Activated B cell treated with CpG ODN at 0.5 μM for 24 hours (primary cell): ENCODE data around the gene CHTOP. TPM values are rescaled to one million over a fixed set of nuclear protein-coding genes. Genes with fewer than 3 reads are reported as not detected.

Source experiments
- ATAC-seq: fragments of 200-7000 bp; cut with Tn5 transposase; one replicate; pipeline ENCODE4 v1.10.0; 2021; ENCODE audit warnings: low read depth, mild to moderate bottlenecking, moderate library complexity
- CTCF ChIA-PET: fragments of 350-600 bp; sonication (Branson Sonifier 250); formaldehyde crosslinking; loops from one replicate; lab custom pipeline; 2021; ENCODE audit warnings: antibody characterized with exemption; lab: Charles Lee
- POLR2A ChIA-PET: fragments of 350-600 bp; sonication (Branson Sonifier 250); formaldehyde crosslinking; loops from one replicate; lab custom pipeline; 2021; ENCODE audit warnings: antibody characterized with exemption; lab: Charles Lee
- DNase-seq: peaks from one replicate; pipeline ENCODE4 v3.0.0; 2022
- H3K27ac Mint-ChIP-seq: one replicate; pipeline ENCODE4 v1.8.0; 2020; ENCODE audit warnings: mixed read lengths
- H3K27me3 Mint-ChIP-seq: one replicate; pipeline ENCODE4 v1.8.0; 2021; ENCODE audit warnings: mixed read lengths
- H3K36me3 Mint-ChIP-seq: one replicate; pipeline ENCODE4 v1.8.0; 2021; ENCODE audit warnings: low read depth, mixed read lengths
- H3K4me1 Mint-ChIP-seq: one replicate; pipeline ENCODE4 v1.8.0; 2021; ENCODE audit warnings: mixed read lengths
- H3K4me3 Mint-ChIP-seq: one replicate; pipeline ENCODE4 v1.8.0; 2020; ENCODE audit warnings: mild to moderate bottlenecking, mixed read lengths
- H3K9me3 Mint-ChIP-seq: one replicate; pipeline ENCODE4 v1.8.0; 2020; ENCODE audit warnings: mixed read lengths
- intact Hi-C: fragments of 100-400 bp; cut with micrococcal nuclease; formaldehyde crosslinking; loops from one replicate; pipeline ENCODE4 v1.15.1; 2024
- total RNA-seq: library from RNA; stranded (reverse); gene quantifications from 2 replicates; pipeline ENCODE4 v1.2.3, GENCODE V29; 2022
- TF ChIP-seq, protein P1 (sequence below): fragments of 200-600 bp; IDR thresholded peaks from one replicate; pipeline ENCODE4 v1.8.0; 2022; ENCODE audit warnings: antibody characterized with exemption, mild to moderate bottlenecking

Gene CHTOP
- total RNA-seq, 1 donor from 2014 or later = 148 TPM

DNA sequence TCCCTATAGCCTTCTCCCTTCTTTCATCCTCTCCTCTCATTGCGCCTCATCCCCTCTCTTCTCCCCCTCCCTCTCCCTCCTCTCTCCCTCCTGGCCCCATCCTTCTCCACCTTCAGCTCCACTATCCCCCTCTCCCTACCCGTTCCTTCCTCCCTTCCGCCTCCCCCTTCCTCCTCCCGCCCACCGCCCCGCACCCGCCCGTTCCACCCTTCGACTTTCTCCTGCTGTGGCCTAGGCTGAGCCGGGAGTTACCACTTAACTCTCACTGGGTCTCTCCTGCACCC, 46.2 kb downstream of the CHTOP start:
- peaks cover 21% of the 10 kb centered on the region for H3K4me1 Mint-ChIP-seq
- POLR2A ChIA-PET = interaction anchor here (0.5 to 1.4 kb wide), 7 partner anchors 27 to 310 kb away, joined by 3 to 13 read pairs (median 4); partner anchors contain the start of genes INTS3 and RPS27
- ATAC-seq = no peak
- no peak overlapping the region for H3K27ac Mint-ChIP-seq
- intact Hi-C loops = no loop called here
- H3K4me3 Mint-ChIP-seq = peak overlapping the region; percentile 81
- no peak for DNase-seq
- H3K27me3 Mint-ChIP-seq = peaks cover 39% of the 10 kb centered on the region
- TF ChIP-seq, protein P1, sequence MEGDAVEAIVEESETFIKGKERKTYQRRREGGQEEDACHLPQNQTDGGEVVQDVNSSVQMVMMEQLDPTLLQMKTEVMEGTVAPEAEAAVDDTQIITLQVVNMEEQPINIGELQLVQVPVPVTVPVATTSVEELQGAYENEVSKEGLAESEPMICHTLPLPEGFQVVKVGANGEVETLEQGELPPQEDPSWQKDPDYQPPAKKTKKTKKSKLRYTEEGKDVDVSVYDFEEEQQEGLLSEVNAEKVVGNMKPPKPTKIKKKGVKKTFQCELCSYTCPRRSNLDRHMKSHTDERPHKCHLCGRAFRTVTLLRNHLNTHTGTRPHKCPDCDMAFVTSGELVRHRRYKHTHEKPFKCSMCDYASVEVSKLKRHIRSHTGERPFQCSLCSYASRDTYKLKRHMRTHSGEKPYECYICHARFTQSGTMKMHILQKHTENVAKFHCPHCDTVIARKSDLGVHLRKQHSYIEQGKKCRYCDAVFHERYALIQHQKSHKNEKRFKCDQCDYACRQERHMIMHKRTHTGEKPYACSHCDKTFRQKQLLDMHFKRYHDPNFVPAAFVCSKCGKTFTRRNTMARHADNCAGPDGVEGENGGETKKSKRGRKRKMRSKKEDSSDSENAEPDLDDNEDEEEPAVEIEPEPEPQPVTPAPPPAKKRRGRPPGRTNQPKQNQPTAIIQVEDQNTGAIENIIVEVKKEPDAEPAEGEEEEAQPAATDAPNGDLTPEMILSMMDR = no peak
- H3K36me3 Mint-ChIP-seq = no peaks in the 10 kb centered on the region
- no peaks in the 10 kb centered on the region for H3K9me3 Mint-ChIP-seq
- CTCF ChIA-PET = interaction anchor here (1.0 to 3.8 kb wide), 3 partner anchors 18 to 307 kb away, joined by 3 to 23 read pairs (median 9); partner anchors contain the start of gene RAB13

DNA sequence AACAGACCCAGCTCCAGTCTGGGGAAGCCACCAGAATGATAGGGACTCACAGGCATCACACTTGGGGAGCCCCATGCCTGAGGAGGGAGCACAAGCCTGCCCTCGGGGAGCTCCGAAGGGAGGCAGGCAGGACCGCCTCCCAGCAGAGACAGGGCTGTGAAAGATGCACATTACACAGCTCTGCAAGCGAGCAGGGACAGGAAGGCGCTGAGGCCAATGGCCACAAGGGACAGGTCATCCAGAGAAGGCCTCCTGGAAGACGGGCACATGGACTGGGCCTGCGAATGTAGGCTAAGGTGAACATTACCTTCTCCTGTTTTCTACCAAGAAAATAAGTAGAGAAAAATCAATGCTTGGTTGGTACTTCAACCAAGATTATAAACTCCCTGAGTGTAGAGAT, 48.9 kb downstream of the CHTOP start:
- no peaks in the 10 kb centered on the region for H3K36me3 Mint-ChIP-seq
- no peak for ATAC-seq
- POLR2A ChIA-PET = interaction anchor here (0.6 to 0.9 kb wide), 2 partner anchors 7 to 45 kb away, joined by 3 to 5 read pairs; partner anchors contain the start of gene INTS3
- DNase-seq = no peak
- no peaks in the 10 kb centered on the region for H3K9me3 Mint-ChIP-seq
- no peak overlapping the region for H3K4me3 Mint-ChIP-seq
- intact Hi-C loops = no loop called here
- H3K27me3 Mint-ChIP-seq = peaks cover 43% of the 10 kb centered on the region
- H3K27ac Mint-ChIP-seq = no peak overlapping the region
- CTCF ChIA-PET = interaction anchor here (0.7 kb wide), 1 partner anchor 114 kb away, joined by 3 read pairs; no protein-coding TSS in a partner anchor
- H3K4me1 Mint-ChIP-seq = peaks cover 18% of the 10 kb centered on the region
- TF ChIP-seq, protein P1 = no peak

DNA sequence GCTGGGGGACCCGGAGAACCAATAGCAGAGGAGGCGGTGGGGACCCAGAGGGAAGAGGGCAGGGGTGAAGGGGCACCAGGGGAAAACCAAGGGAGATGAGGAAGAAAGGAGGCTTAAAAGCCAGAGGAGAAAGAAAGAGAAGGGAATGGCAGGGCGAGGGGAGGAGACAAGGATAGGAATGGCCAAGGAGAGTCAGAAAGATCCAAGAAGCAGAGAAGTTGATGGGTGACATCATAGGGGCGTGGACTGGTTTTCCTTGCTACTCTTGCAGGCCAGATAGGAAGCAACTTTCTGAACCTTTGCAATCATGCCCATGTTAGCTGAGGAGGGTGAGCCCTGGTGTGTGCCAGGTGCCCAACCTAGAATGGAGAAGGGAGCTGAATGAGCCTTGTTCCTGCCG, 50.0 kb downstream of the CHTOP start:
- H3K27ac Mint-ChIP-seq = no peak overlapping the region
- H3K36me3 Mint-ChIP-seq = no peaks in the 10 kb centered on the region
- ChIA-PET CTCF (no interaction called here), POLR2A (no interaction called here)
- DNase-seq (no peak), ATAC-seq (no peak)
- H3K4me3 Mint-ChIP-seq = no peak overlapping the region
- H3K4me1 Mint-ChIP-seq = peaks cover 14% of the 10 kb centered on the region
- TF ChIP-seq, protein P1 = no peak
- H3K9me3 Mint-ChIP-seq = no peaks in the 10 kb centered on the region
- intact Hi-C loops = no loop called here
- peaks cover 37% of the 10 kb centered on the region for H3K27me3 Mint-ChIP-seq

DNA sequence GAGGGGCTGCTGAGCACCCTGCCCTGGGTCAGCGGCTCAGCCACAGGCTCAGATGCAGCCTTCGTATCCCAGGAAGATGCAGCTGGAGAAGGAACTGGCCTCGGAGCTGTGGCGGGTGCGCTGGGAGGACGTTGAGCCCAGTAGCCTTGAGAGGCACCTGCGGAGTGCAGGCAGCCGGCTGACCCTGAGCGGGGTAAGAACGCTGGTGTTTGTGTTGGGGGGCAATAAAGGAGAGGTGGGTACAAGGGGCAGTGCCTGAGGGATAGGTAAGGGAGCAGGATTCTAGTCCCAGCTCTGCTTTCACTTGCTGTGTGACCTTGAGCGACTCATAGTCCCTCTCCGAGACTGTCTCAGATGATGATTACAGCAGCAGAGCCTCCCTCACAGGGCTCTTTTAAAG, 51.0 kb downstream of the CHTOP start:
- Mint-ChIP-seq H3K9me3 (no peaks in the 10 kb centered on the region), H3K4me1 (peaks cover 10% of the 10 kb centered on the region), H3K27ac (no peak overlapping the region), H3K36me3 (no peaks in the 10 kb centered on the region), H3K27me3 (peaks cover 35% of the 10 kb centered on the region), H3K4me3 (no peak overlapping the region)
- DNase-seq (no peak), ATAC-seq (no peak)
- CTCF ChIA-PET = no interaction called here
- POLR2A ChIA-PET = no interaction called here
- intact Hi-C loops = no loop called here
- TF ChIP-seq, protein P1 = no peak

DNA sequence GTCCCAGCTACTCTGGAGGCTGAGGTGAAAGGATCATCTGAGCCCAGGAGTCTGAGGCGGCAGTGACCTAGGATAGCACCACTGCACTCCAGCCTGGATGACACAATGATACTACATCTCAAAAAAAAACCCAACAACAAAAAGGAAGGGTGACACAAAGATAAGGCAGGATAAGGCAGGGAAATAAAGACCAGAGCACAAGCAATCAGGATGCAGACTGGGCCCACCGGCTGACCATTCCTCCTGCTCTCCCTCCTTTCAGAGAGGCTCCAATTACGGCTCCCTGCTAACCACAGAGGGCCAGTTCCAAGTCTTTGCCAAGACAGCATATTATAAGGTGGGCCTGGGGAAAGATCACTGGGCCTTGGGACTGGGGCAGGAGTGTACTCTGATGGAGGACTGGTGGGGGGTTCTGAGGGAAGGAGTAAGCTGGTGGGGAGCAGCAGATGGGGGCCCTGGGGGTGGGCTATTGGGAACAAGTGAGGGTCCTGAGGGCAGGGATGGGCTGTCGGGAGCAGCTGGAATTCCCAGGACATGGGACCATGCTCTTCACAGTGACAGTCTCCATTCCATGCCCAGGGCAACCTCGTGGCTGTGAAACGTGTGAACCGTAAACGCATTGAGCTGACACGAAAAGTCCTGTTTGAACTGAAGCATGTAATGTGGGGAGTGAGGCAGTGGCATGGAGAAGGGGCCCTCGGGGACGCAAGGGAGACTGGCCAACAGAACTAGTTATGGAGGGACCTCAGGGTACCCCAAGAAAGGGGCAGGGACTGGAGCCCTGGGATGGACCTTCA, 51.9 kb downstream of the CHTOP start:
- ChIA-PET POLR2A (no interaction called here), CTCF (no interaction called here)
- intact Hi-C loops = no loop called here
- H3K4me1 Mint-ChIP-seq = peaks cover 7% of the 10 kb centered on the region
- no peaks in the 10 kb centered on the region for H3K9me3 Mint-ChIP-seq
- H3K27ac Mint-ChIP-seq = no peak overlapping the region
- H3K4me3 Mint-ChIP-seq = no peak overlapping the region
- H3K27me3 Mint-ChIP-seq = peaks cover 29% of the 10 kb centered on the region
- DNase-seq (no peak), ATAC-seq (no peak)
- TF ChIP-seq, protein P1 = no peak
- no peaks in the 10 kb centered on the region for H3K36me3 Mint-ChIP-seq
